NCI-H2029 treated with DMSO at 0.1 percent for 48 hours (cell line): Measurements from ENCODE around the gene POFUT2.

Experiments
- DNase-seq: peaks from one replicate; lab custom pipeline; 2025; lab: John Stamatoyannopoulos, UW

Gene POFUT2

GRCh38 chr21:45222001-45222400 is 65.7 kb downstream of the POFUT2 start:
- DNase-seq = no peak

GRCh38 chr21:45220714-45221490 is 66.8 kb downstream of the POFUT2 start:
- no peak for DNase-seq

GRCh38 chr21:45220071-45220481 is 67.6 kb downstream of the POFUT2 start:
- DNase-seq = no peak

GRCh38 chr21:45219517-45219916 is 68.2 kb downstream of the POFUT2 start:
- DNase-seq = no peak

- no peak for DNase-seq
These were observed 70.7 kb downstream of the POFUT2 start for GRCh38 chr21:45217010-45217409.

- no peak for DNase-seq
These were observed 72.5 kb downstream of the POFUT2 start for GRCh38 chr21:45215213-45215612.
